Panc1 (cell line): Measurements from ENCODE around the gene INF2. TPM values are rescaled to one million over a fixed set of nuclear protein-coding genes. Genes with fewer than 3 reads are reported as not detected.
A peak's percentile ranks its signal among the peaks of the same experiment; 100 is the strongest.

ENCODE experiments used
- ATAC-seq: fragments of 200-7000 bp; cut with Tn5 transposase; 2 replicates; pipeline ENCODE4 v1.9.1; 2020; ENCODE audit warnings: mild to moderate bottlenecking, moderate library complexity
- BruUV-seq: library from RNA; stranded (reverse); fragments of 400-500 nt; replicated peaks from 2 replicates; lab custom pipeline; 2021; lab: Mats Ljungman, UMichigan
- CTCF ChIA-PET: fragments of 300-600 bp; sonication (Branson Sonifier 250); formaldehyde crosslinking; loops from one replicate; lab custom pipeline; 2022; ENCODE audit warnings: antibody characterized with exemption; lab: Charles Lee
- POLR2A ChIA-PET: fragments of 300-600 bp; sonication (Branson Sonifier 250); formaldehyde crosslinking; loops from one replicate; lab custom pipeline; 2022; ENCODE audit warnings: antibody characterized with exemption; lab: Charles Lee
- DNase-seq: peaks from one replicate; pipeline ENCODE4 v3.0.0-alpha.2; 2010; ENCODE audit warnings: low read depth, low spot score
- H3K27ac ChIP-seq: 2 replicates; pipeline ENCODE4 v1.5.1; 2011; ENCODE audit warnings: mild to moderate bottlenecking, low read length, inconsistent platforms
- H3K27me3 ChIP-seq: fragments of 200-500 bp; sonication (Bioruptor generic); 2 replicates; pipeline ENCODE4 v1.6.0; 2014; ENCODE audit warnings: low read length, inconsistent platforms; ENCODE audit not compliant: control insufficient read depth, insufficient read depth
- H3K36me3 ChIP-seq: fragments of 200-500 bp; sonication (Bioruptor generic); 2 replicates; pipeline ENCODE4 v1.5.1; 2014; ENCODE audit warnings: inconsistent platforms, mild to moderate bottlenecking, low read length, moderate library complexity; ENCODE audit not compliant: control insufficient read depth, insufficient read depth
- H3K4me1 ChIP-seq: 2 replicates; pipeline ENCODE4 v1.5.1; 2011; ENCODE audit warnings: inconsistent platforms, mild to moderate bottlenecking, low read length, moderate library complexity; ENCODE audit not compliant: control insufficient read depth, insufficient read depth
- H3K4me3 ChIP-seq, 2 experiments: 2 replicates each; pipeline ENCODE4 v1.5.1; 2011 to 2012; ENCODE audit warnings: low read depth in 2 of 2, low read length in 2 of 2, mild to moderate bottlenecking in 2 of 2, inconsistent platforms in 1 of 2, moderate library complexity in 1 of 2
- H3K9me3 ChIP-seq: fragments of 200-500 bp; sonication (Bioruptor generic); 2 replicates; pipeline ENCODE4 v1.5.1; 2014; ENCODE audit warnings: low read depth, mild to moderate bottlenecking, inconsistent platforms, low read length, moderate library complexity; ENCODE audit not compliant: control insufficient read depth, insufficient read depth
- CTCF ChIP-seq: fragments of 450-650 bp; IDR thresholded peaks from 2 replicates; pipeline ENCODE4 v1.5.1; 2017; ENCODE audit warnings: mild to moderate bottlenecking
- POLR2AphosphoS5 ChIP-seq: IDR thresholded peaks from 2 replicates; pipeline ENCODE4 v1.6.1; 2012; ENCODE audit warnings: mild to moderate bottlenecking, low read depth, low read length, moderate library complexity
- SIN3A ChIP-seq: IDR thresholded peaks from 2 replicates; pipeline ENCODE4 v1.6.1; 2012; ENCODE audit warnings: low read depth, mild to moderate bottlenecking, low read length, moderate library complexity, borderline replicate concordance; ENCODE audit not compliant: insufficient read depth
- TCF7L2 ChIP-seq: IDR thresholded peaks from 2 replicates; pipeline ENCODE4 v1.6.1; 2011; ENCODE audit warnings: mild to moderate bottlenecking, low read depth, low read length, inconsistent platforms
- in situ Hi-C: cut with HindIII; loops from 2 replicates; pipeline ENCODE4 v1.10.0; 2016; ENCODE audit warnings: low sequenced_read_pairs, low pct_unique_long_range_greater_than_20kb
- intact Hi-C: fragments of 100-400 bp; cut with micrococcal nuclease; formaldehyde crosslinking; loops from one replicate; pipeline ENCODE4 v1.10.0; 2022; ENCODE audit not compliant: unreplicated experiment
- total RNA-seq: library from RNA; stranded (reverse); gene quantifications from one replicate; pipeline ENCODE4 v1.2.1, GENCODE V29; 2021; ENCODE audit not compliant: unreplicated experiment
- TF ChIP-seq, protein P1 (sequence below), 2 experiments: IDR thresholded peaks; 2 replicates each; pipeline ENCODE4 v1.6.1; 2011 to 2012; ENCODE audit warnings: low read depth in 2 of 2, control low read depth in 1 of 2, low read length in 1 of 2, mild to moderate bottlenecking in 1 of 2, moderate library complexity in 1 of 2; ENCODE audit not compliant: insufficient read depth in 1 of 2

Gene INF2
- total RNA-seq, 1 experiment from 2014 or later = 195 TPM

GRCh38 chr14:104693482-104694431, 4.3 kb downstream of the INF2 start:
- peaks cover 68% of the 10 kb centered on the region for H3K4me1 ChIP-seq
- intact Hi-C loops = no loop called here
- TF ChIP-seq, protein P1, sequence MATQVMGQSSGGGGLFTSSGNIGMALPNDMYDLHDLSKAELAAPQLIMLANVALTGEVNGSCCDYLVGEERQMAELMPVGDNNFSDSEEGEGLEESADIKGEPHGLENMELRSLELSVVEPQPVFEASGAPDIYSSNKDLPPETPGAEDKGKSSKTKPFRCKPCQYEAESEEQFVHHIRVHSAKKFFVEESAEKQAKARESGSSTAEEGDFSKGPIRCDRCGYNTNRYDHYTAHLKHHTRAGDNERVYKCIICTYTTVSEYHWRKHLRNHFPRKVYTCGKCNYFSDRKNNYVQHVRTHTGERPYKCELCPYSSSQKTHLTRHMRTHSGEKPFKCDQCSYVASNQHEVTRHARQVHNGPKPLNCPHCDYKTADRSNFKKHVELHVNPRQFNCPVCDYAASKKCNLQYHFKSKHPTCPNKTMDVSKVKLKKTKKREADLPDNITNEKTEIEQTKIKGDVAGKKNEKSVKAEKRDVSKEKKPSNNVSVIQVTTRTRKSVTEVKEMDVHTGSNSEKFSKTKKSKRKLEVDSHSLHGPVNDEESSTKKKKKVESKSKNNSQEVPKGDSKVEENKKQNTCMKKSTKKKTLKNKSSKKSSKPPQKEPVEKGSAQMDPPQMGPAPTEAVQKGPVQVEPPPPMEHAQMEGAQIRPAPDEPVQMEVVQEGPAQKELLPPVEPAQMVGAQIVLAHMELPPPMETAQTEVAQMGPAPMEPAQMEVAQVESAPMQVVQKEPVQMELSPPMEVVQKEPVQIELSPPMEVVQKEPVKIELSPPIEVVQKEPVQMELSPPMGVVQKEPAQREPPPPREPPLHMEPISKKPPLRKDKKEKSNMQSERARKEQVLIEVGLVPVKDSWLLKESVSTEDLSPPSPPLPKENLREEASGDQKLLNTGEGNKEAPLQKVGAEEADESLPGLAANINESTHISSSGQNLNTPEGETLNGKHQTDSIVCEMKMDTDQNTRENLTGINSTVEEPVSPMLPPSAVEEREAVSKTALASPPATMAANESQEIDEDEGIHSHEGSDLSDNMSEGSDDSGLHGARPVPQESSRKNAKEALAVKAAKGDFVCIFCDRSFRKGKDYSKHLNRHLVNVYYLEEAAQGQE (IDR thresholded peaks at IDR 0.05; ENCODE audit: insufficient read depth in 1 of 2, low read depth in 2 of 2, low read length in 1 of 2) = no peak
- TF ChIP-seq TCF7L2 (no peak), POLR2AphosphoS5 (no peak), CTCF (no peak), SIN3A (no peak)
- ChIA-PET CTCF (no interaction called here), POLR2A (interaction anchor here (0.5 to 0.7 kb wide), 2 partner anchors 11 to 1512 kb away, joined by 3 read pairs; no protein-coding TSS in a partner anchor)
- no TSS peak for BruUV-seq
- DNase-seq (no peak), ATAC-seq (no peak)
- no peaks in the 10 kb centered on the region for H3K27me3 ChIP-seq
- peak overlapping the region; percentile 88 for H3K27ac ChIP-seq
- in situ Hi-C loops = no loop called here
- H3K9me3 ChIP-seq = no peaks in the 10 kb centered on the region
- H3K36me3 ChIP-seq = peaks cover 6% of the 10 kb centered on the region; the same call in 1 of the 2 replicates
- H3K4me3 ChIP-seq = peak overlapping the region; percentile 73 to 78; a peak in 3 of 4 replicates

DNA sequence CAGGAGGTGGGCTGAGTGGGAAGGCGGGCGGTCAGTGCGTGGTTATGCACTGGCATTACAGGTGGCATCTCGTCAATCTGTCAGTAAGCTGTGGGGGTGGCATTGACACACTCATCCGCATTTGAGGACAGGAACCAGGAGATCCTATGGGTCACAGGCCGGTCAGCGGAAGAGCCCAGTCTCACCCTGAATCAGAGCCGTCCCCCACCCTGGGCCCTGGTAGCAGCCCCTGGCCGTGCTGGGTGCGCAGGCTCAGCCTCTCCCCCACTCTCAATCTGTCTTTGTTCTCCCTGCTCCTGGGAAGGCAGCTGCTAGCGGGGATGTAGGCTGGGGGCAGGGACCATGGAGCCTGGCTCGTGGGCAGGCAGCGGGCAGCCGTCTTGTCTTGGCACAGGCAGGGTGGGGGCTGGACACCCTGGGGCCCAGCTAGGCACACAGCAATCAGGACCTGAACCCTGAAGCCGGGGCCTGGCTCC, 5.1 kb downstream of the INF2 start:
- BruUV-seq = no TSS peak
- Histone ChIP-seq H3K27ac (peak overlapping the region; percentile 88), H3K36me3 (peaks cover 6% of the 10 kb centered on the region; the same call in 1 of the 2 replicates), H3K4me1 (peaks cover 72% of the 10 kb centered on the region), H3K27me3 (no peaks in the 10 kb centered on the region), H3K4me3 (peak overlapping the region; percentile 3 to 26; a peak in 3 of 4 replicates), H3K9me3 (no peaks in the 10 kb centered on the region)
- TF ChIP-seq, protein P1 (IDR thresholded peaks at IDR 0.05; ENCODE audit: insufficient read depth in 1 of 2, low read depth in 2 of 2, low read length in 1 of 2) = 0 out of 4 replicates have a peak, but pooled peaks of 1 of the 2 experiments have one; percentile 13
- no peak for TF ChIP-seq SIN3A
- TF ChIP-seq CTCF = no peak
- ChIA-PET CTCF (no interaction called here), POLR2A (interaction anchor here (0.5 to 0.8 kb wide), 4 partner anchors 12 to 1513 kb away, joined by 3 to 5 read pairs (median 3); no protein-coding TSS in a partner anchor)
- DNase-seq (no peak), ATAC-seq (peak; percentile 14)
- intact Hi-C loops = no loop called here
- in situ Hi-C loops = no loop called here
